Omental fat pad (tissue), 4 donors: ENCODE results near the gene GALNTL6. TPM values are rescaled to one million over a fixed set of nuclear protein-coding genes. Genes with fewer than 3 reads are reported as not detected.

Experiments
- ATAC-seq: fragments of 150-250 bp; one replicate; pipeline ENCODE4 v1.9.1; 2016; ENCODE audit warnings: mild to moderate bottlenecking, moderate library complexity; ENCODE audit not compliant: low FRiP score
- DNase-seq: peaks from one replicate; pipeline ENCODE4 v3.0.0-alpha.2; 2019; ENCODE audit warnings: low spot score
- CTCF ChIP-seq, 3 donors: fragments of 450-650 bp; IDR thresholded peaks; one replicate each; pipeline ENCODE4 v1.5.1; 2016 to 2017; ENCODE audit warnings: antibody characterized with exemption in 3 of 3, mild to moderate bottlenecking in 3 of 3, moderate library complexity in 2 of 3
- total RNA-seq, 4 donors: library from RNA; depleted of rRNA; stranded (reverse); fragments of >200 nt; gene quantifications; one replicate each; pipeline ENCODE4 v1.1.0, GENCODE V29; 2016

GALNTL6 gene
- total RNA-seq, 4 donors from 2014 or later: not detected

- DNase-seq: no peak
- no peak for TF ChIP-seq CTCF (IDR thresholded peaks at IDR 0.05)
These were observed 63.4 kb downstream of the GALNTL6 start for GRCh38 chr4:171876636-171877035.

GRCh38 chr4:171880136-171880535 is 66.9 kb downstream of the GALNTL6 start:
- DNase-seq (no peak), ATAC-seq (no peak)
- no peak for TF ChIP-seq CTCF (IDR thresholded peaks at IDR 0.05)

More at GRCh38 chr4:171876636-171877035, 63.4 kb downstream of the GALNTL6 start:
- ATAC-seq: no peak

DNA sequence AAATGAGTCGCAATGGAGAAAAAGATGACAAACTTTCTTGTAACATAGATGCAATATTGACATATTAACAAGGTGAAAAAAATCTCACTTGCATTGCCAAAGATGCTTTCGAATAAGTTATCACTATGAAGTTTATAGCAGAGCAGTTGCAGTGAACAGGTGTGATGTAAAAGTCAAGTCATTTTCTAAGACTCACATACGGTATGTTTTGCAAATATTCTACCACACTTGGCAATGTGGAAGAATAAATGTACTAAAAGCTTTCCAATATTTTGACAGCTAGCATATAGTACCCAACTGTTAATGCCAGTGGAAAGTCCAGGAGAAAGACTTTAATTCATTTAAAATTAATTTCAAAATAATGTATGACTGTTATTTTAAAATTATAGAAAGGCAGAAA is 76.5 kb downstream of the GALNTL6 start:
- TF ChIP-seq CTCF (IDR thresholded peaks at IDR 0.05): no peak

DNA sequence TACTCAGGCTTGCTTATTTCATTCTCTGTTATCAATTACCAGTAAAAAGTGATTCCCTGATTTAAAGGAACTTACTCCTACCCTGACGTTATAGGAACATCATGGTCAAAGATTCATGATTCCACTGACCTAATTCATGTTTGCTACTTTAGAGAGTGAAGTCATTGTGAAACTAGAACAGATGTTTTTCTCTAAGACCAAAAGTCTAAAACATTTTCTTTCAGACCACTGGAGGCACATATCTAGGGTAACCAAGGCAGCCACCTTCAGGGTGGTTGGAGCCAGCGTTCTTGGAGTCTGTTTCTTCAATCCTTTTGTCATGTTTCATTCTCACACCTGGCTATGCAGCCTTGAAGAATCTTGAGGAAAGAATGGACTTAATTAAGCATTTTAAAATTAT is 77.8 kb downstream of the GALNTL6 start:
- no peak for DNase-seq
- no peak for TF ChIP-seq CTCF (IDR thresholded peaks at IDR 0.05)
- no peak for ATAC-seq

More for the DNA sequence above, 76.5 kb downstream of the GALNTL6 start:
- ATAC-seq: no peak
- no peak for DNase-seq

GRCh38 chr4:171896426-171896825 is 83.2 kb downstream of the GALNTL6 start:
- no peak for TF ChIP-seq CTCF (IDR thresholded peaks at IDR 0.05)
- ATAC-seq (no peak), DNase-seq (no peak)

DNA sequence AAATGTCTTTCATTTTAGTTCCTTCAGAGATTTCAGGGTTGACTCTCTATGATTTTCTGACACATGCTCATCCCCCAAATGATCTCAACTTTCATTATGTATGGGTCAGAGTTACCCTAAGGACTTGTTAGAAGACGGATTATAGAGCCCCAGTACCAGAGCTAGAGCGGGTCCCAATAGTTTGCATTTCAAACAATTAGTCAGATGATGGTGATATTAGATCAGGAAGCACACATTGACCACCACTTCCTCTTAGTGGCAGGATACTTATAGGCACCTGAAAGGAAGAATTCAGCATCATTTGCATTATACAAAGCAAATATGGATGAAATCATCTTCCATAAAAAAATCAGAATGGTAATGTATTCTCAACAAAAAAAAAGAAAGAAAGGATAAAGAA is 106.1 kb downstream of the GALNTL6 start:
- no peak for DNase-seq
- ATAC-seq: no peak
- no peak for TF ChIP-seq CTCF (IDR thresholded peaks at IDR 0.05)

DNA sequence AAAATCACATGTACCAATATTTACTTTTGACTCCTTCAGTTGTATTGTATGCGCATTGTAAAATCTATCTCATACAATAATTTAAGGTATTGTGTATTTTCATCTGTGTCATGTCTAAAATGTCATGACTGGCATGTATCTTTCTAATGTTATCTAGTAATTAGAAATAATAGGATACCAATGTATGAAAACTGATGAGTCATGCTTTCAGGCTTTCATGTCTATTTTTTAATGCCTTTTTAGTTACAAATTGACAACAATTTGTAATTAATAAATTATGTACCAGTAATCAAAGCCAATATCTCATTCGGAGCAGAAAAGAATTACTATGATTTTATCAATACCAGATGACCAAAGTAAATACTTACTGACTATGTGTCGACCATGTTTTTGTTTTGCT is 107.7 kb downstream of the GALNTL6 start:
- no peak for TF ChIP-seq CTCF (IDR thresholded peaks at IDR 0.05)
- ATAC-seq: no peak

More for the DNA sequence above, 107.7 kb downstream of the GALNTL6 start:
- no peak for DNase-seq
